PFSK-1 (cell line): ENCODE data around the gene LDLRAD3.

Source experiments
- FOXP2 ChIP-seq: optimal IDR thresholded peaks from 2 replicates; pipeline ENCODE3; 2011; ENCODE audit warnings: borderline replicate concordance, control low read depth, inconsistent platforms; ENCODE audit not compliant: insufficient read depth; ENCODE audit errors: extremely low read length, extremely low read depth
- POLR2AphosphoS5 ChIP-seq: IDR thresholded peaks from 2 replicates; pipeline ENCODE4 v1.6.1; 2012; ENCODE audit warnings: low read depth, mild to moderate bottlenecking, control low read depth, low read length, moderate library complexity
- REST ChIP-seq, 2 experiments: IDR thresholded peaks; 2 replicates each; pipeline versions ENCODE4 v1.6.1 to v1.8.0; 2011 to 2012; ENCODE audit warnings: low read depth in 2 of 2, low read length in 2 of 2, control low read depth in 1 of 2, inconsistent platforms in 1 of 2, mild to moderate bottlenecking in 1 of 2, moderate library complexity in 1 of 2; ENCODE audit not compliant: insufficient read depth in 1 of 2
- SIN3A ChIP-seq: IDR thresholded peaks from 2 replicates; pipeline ENCODE4 v1.6.1; 2012; ENCODE audit warnings: mild to moderate bottlenecking, low read length, moderate library complexity, borderline replicate concordance; ENCODE audit not compliant: insufficient read depth
- TAF1 ChIP-seq: IDR thresholded peaks from 2 replicates; pipeline ENCODE4 v1.6.1; 2012; ENCODE audit warnings: low read length, control low read depth, borderline replicate concordance; ENCODE audit not compliant: insufficient read depth

The LDLRAD3 gene

GRCh38 chr11:36127550-36127949 lies 183.7 kb downstream of the LDLRAD3 start:
- no peak for TF ChIP-seq POLR2AphosphoS5
- TF ChIP-seq TAF1, result no peak
- no peak for TF ChIP-seq FOXP2
- TF ChIP-seq SIN3A, result no peak
- TF ChIP-seq REST (IDR thresholded peaks at IDR 0.05; ENCODE audit: insufficient read depth in 1 of 2, low read depth in 2 of 2, low read length in 2 of 2), result no peak

DNA sequence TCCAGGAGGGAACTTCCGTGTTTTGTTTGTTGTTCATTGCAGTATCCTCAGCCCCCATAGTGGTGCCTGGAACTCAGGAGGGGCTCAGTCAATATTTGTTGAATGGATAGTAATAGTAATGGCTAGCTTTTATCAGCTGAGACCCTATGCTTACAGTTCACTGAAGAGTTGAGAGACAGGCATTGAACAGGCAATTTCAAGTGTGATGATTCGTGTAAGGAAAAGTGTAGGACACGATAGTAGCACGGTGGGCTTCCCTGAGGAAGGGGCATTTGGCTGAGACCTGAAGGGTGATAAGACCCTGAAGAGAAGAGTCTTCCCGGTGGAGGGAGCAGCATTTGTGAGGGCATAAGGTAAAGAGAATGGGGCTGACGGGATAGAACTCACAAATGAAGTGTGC lies 186.1 kb downstream of the LDLRAD3 start:
- TF ChIP-seq FOXP2 (no peak), POLR2AphosphoS5 (no peak), TAF1 (no peak), REST (IDR thresholded peaks at IDR 0.05; ENCODE audit: insufficient read depth in 1 of 2, low read depth in 2 of 2, low read length in 2 of 2) (no peak), SIN3A (no peak)

- TF ChIP-seq SIN3A, result no peak
- TF ChIP-seq TAF1, result no peak
- TF ChIP-seq FOXP2, result no peak
- no peak for TF ChIP-seq POLR2AphosphoS5
- no peak for TF ChIP-seq REST (IDR thresholded peaks at IDR 0.05; ENCODE audit: insufficient read depth in 1 of 2, low read depth in 2 of 2, low read length in 2 of 2)
These were observed 186.5 kb downstream of the LDLRAD3 start for GRCh38 chr11:36130401-36130800.

DNA sequence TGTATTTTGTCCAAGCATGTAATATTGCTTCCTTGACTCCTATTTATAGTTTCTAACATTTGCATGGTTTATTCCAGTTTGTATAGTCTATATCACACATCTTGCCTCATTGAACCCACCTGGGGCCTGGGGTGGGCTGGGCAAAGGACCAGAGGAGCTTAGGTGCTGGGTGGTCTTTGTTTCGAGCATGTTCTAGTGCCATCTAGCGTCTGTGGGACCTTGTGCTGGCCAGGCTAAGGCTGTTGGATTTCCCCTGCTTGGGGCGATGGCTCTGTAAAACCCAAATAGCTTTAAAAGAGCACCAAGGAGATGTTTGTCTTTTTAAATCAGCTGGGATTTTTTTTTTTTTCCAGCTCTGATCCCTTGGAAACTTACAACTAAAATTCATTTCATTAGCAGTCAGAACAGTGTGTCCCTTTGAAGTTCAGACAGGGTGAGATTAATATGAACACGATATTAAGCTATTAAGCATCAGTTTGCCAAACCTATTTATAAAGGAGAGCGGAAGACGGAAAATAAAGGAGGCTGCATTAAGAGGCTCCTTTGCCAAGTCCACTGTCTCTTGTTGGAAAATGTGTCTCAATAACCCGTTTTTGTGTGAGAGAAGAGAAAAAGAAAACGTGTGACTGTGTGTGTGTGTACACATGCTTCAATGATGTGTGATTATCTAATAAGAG lies 188.0 kb downstream of the LDLRAD3 start:
- no peak for TF ChIP-seq FOXP2
- no peak for TF ChIP-seq SIN3A
- no peak for TF ChIP-seq TAF1
- TF ChIP-seq REST (IDR thresholded peaks at IDR 0.05; ENCODE audit: insufficient read depth in 1 of 2, low read depth in 2 of 2, low read length in 2 of 2), result no peak
- TF ChIP-seq POLR2AphosphoS5, result no peak

- TF ChIP-seq REST (IDR thresholded peaks at IDR 0.05; ENCODE audit: insufficient read depth in 1 of 2, low read depth in 2 of 2, low read length in 2 of 2), result no peak
- no peak for TF ChIP-seq POLR2AphosphoS5
- TF ChIP-seq FOXP2, result no peak
- TF ChIP-seq SIN3A, result no peak
- TF ChIP-seq TAF1, result no peak
These were observed 189.1 kb downstream of the LDLRAD3 start for GRCh38 chr11:36132940-36133339.
